Smooth muscle cell (in vitro differentiated cells): ENCODE measurements around the gene CNOT4. TPM values are rescaled to one million over a fixed set of nuclear protein-coding genes. Genes with fewer than 3 reads are reported as not detected.

Experiments used
- DNase-seq: peaks from one replicate; lab custom pipeline; 2025; ENCODE audit not compliant: unreplicated experiment; lab: John Stamatoyannopoulos, UW
- H2AFZ ChIP-seq: fragments of 200-600 bp; sonication (generic); 2 replicates; pipeline ENCODE4 v1.6.0; 2016; ENCODE audit warnings: antibody characterized with exemption, low read depth, mild to moderate bottlenecking
- H3F3A ChIP-seq: fragments of 200-600 bp; sonication (generic); 2 replicates; pipeline ENCODE4 v1.6.0; 2017; ENCODE audit warnings: antibody characterized with exemption, low read depth
- H3K27ac ChIP-seq: fragments of 200-600 bp; sonication (generic); 2 replicates; pipeline ENCODE4 v1.5.1; 2016; ENCODE audit warnings: low read depth, mild to moderate bottlenecking
- H3K27me3 ChIP-seq: fragments of 200-600 bp; sonication (generic); 2 replicates; pipeline ENCODE4 v1.6.1; 2016; ENCODE audit warnings: low read depth, mild to moderate bottlenecking
- H3K36me3 ChIP-seq: fragments of 200-600 bp; sonication (generic); 2 replicates; pipeline ENCODE4 v1.5.1; 2016; ENCODE audit warnings: low read depth
- H3K4me1 ChIP-seq: fragments of 200-600 bp; sonication (generic); 2 replicates; pipeline ENCODE4 v1.5.1; 2016; ENCODE audit warnings: low read depth
- H3K4me2 ChIP-seq: fragments of 200-600 bp; sonication (generic); 2 replicates; pipeline ENCODE4 v1.6.0; 2016; ENCODE audit warnings: mild to moderate bottlenecking
- H3K4me3 ChIP-seq: fragments of 200-600 bp; sonication (generic); 2 replicates; pipeline ENCODE4 v1.5.1; 2016; ENCODE audit warnings: mild to moderate bottlenecking
- H3K79me2 ChIP-seq: fragments of 200-600 bp; sonication (generic); 2 replicates; pipeline ENCODE4 v1.6.0; 2016; ENCODE audit warnings: low read depth, mild to moderate bottlenecking
- H3K9ac ChIP-seq: fragments of 200-600 bp; sonication (generic); 2 replicates; pipeline ENCODE4 v1.6.0; 2016; ENCODE audit warnings: low read depth
- H3K9me3 ChIP-seq: fragments of 200-600 bp; sonication (generic); replicated peaks from 2 replicates; pipeline ENCODE4 v1.5.1; 2016; ENCODE audit warnings: low read depth
- H4K20me1 ChIP-seq: fragments of 200-600 bp; sonication (generic); 2 replicates; pipeline ENCODE4 v1.6.0; 2016; ENCODE audit warnings: low read depth
- WGBS: methylation state at CpG from one replicate; pipeline ENCODE4 v1.1.7; 2016; ENCODE audit warnings: low lambda C conversion rate; 5-methylcytosine and 5-hydroxymethylcytosine counted together
- polyA plus RNA-seq: library from polyadenylated mRNA; unstranded; fragments of >200 nt; fragmentation: Nextera tagmentation; extraction: Ambion mirVana; gene quantifications from 2 replicates; pipeline ENCODE4 v1.2.1, GENCODE V29; 2016
- total RNA-seq: library from RNA; depleted of rRNA; stranded (reverse); fragments of >200 nt; gene quantifications from 2 replicates; pipeline ENCODE4 v1.2.3, GENCODE V29; 2014
- TF ChIP-seq, protein P1 (sequence below): fragments of 200-600 bp; sonication (generic); IDR thresholded peaks from 2 replicates; pipeline ENCODE4 v1.5.1; 2017; ENCODE audit warnings: borderline replicate concordance, mild to moderate bottlenecking, antibody characterized with exemption; ENCODE audit not compliant: insufficient read depth, poor library complexity, severe bottlenecking

The CNOT4 gene
- total and polyA plus RNA-seq, 2 experiments from 2014 or later, result 15.8 to 22.9 TPM

DNA sequence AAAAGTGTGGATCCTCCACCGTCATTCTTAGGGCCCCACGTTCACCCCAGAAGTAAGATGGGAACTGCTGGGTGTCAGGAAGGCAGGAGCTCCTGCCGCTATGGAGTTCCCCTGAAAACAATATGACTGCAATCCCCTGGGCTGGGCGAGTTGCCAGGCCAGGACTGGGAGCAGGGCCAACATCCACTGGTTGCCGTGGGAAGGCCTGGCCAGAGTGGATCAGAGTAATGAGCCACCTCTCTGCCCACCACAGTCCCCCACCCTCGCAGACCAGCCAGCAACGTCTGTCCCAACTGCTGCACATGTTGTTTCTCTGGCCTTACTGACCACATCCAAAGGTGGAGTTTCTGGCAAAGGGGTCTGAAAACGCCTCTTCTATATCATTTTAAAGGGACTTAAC is 189.6 kb downstream of the CNOT4 start:
- Histone ChIP-seq H3K4me2 (no peak overlapping the region), H3K79me2 (no peaks in the 10 kb centered on the region), H3K9me3 (no peaks in the 10 kb centered on the region), H3F3A (no peaks in the 10 kb centered on the region), H3K9ac (no peak overlapping the region), H3K4me1 (no peaks in the 10 kb centered on the region), H3K27ac (no peak overlapping the region), H2AFZ (no peak overlapping the region), H3K4me3 (no peak overlapping the region), H3K27me3 (no peaks in the 10 kb centered on the region), H4K20me1 (no peaks in the 10 kb centered on the region), H3K36me3 (no peaks in the 10 kb centered on the region)
- TF ChIP-seq, protein P1, sequence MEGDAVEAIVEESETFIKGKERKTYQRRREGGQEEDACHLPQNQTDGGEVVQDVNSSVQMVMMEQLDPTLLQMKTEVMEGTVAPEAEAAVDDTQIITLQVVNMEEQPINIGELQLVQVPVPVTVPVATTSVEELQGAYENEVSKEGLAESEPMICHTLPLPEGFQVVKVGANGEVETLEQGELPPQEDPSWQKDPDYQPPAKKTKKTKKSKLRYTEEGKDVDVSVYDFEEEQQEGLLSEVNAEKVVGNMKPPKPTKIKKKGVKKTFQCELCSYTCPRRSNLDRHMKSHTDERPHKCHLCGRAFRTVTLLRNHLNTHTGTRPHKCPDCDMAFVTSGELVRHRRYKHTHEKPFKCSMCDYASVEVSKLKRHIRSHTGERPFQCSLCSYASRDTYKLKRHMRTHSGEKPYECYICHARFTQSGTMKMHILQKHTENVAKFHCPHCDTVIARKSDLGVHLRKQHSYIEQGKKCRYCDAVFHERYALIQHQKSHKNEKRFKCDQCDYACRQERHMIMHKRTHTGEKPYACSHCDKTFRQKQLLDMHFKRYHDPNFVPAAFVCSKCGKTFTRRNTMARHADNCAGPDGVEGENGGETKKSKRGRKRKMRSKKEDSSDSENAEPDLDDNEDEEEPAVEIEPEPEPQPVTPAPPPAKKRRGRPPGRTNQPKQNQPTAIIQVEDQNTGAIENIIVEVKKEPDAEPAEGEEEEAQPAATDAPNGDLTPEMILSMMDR, result no peak
- 68% methylated on average over 8 of the region's 8 CpGs for WGBS
- no peak for DNase-seq

DNA sequence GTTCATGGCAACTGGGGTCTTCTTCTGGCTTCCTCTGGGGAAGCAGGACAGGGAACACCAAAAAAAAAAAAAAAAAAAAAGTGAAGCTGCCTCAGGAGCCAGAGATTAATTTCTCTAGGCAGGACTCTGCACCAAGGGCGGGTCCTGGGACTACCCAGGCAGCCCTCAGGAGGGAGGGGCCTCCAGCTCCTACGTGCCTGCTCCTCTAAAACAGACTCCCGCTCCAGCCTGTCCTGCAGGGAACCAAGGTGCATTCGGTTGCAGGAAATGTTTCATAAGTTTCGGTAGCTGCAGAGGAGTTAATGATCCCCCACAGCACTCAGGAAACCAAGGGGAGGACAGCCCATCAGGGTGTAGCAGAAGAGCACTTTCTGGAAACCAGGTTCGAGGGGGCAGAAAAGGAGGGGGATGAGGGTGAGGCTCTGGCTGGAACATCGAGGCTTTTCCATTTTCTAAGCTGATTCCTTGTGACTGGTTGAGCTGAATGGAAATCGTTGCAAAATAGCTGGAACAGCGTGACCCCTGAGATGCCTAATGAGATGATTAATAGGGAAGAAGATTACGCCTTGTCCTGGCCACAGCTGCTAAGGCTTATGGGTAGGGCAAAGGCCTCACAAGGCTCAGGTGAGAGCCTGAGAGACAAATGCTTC is 192.1 kb downstream of the CNOT4 start:
- Histone ChIP-seq H3K27ac (no peak overlapping the region), H3K4me3 (no peak overlapping the region), H3K36me3 (no peaks in the 10 kb centered on the region), H3K9ac (no peak overlapping the region), H2AFZ (no peak overlapping the region), H4K20me1 (no peaks in the 10 kb centered on the region), H3K27me3 (peaks cover 4% of the 10 kb centered on the region), H3K4me1 (no peaks in the 10 kb centered on the region), H3K4me2 (no peak overlapping the region), H3K79me2 (no peaks in the 10 kb centered on the region), H3K9me3 (no peaks in the 10 kb centered on the region), H3F3A (no peaks in the 10 kb centered on the region)
- TF ChIP-seq, protein P1, result no peak
- no peak for DNase-seq
- 86% methylated on average over 10 of the region's 10 CpGs for WGBS

DNA sequence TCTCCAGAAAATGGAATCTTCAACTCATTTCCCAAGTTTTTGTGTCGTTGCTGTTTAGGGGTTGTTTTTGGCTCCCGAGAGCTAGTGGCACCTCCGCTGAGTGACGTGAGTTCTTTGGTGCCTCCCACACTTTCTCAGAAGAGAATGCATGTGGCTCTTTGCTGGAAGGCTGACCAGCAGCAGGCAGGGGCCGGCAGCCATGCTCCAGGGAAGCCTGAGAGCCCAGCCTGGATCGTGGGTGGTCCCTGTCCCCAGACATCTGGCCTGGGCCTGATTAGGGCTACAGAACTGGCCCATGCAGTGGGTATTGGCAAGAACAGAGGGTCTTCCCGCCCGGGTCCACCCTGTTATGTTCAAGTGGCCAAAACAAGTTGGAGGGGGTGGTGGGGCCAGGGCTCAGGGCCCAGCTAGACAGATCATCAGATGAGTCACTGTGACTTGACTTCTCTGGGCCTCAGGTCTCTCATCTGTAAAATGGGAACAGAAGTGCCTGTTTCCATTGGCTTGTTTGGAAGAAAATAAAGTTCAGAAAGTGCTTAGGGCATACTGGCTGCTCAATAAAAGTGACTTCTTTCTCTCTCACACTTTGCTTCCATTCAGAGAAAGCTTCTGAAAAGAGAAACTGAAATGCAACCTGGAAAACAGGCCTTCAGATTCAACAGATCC is 193.1 kb downstream of the CNOT4 start:
- Histone ChIP-seq H3K9ac (no peak overlapping the region), H2AFZ (no peak overlapping the region), H3K27me3 (peaks cover 4% of the 10 kb centered on the region), H3K27ac (no peak overlapping the region), H3K79me2 (no peaks in the 10 kb centered on the region), H3K4me2 (no peak overlapping the region), H4K20me1 (no peaks in the 10 kb centered on the region), H3F3A (no peaks in the 10 kb centered on the region), H3K4me1 (no peaks in the 10 kb centered on the region), H3K9me3 (no peaks in the 10 kb centered on the region), H3K4me3 (no peak overlapping the region), H3K36me3 (no peaks in the 10 kb centered on the region)
- DNase-seq, result no peak
- WGBS, result 85% methylated on average over 8 of the region's 8 CpGs
- TF ChIP-seq, protein P1, result no peak
